MCF 10A (cell line): ENCODE measurements around the gene RMI1. TPM values are rescaled to one million over a fixed set of nuclear protein-coding genes. Genes with fewer than 3 reads are reported as not detected.

Experiments used
- BruUV-seq: library from RNA; stranded (reverse); fragments of 400-500 nt; replicated peaks from 2 replicates; lab custom pipeline; 2021; lab: Mats Ljungman, UMichigan
- CTCF ChIA-PET: fragments of 300-600 bp; sonication (Branson Sonifier 250); formaldehyde crosslinking; extraction: SDS; loops from one replicate; lab custom pipeline; 2021; ENCODE audit warnings: antibody characterized with exemption, inconsistent platforms; lab: Yijun Ruan, JAX
- POLR2A ChIA-PET: fragments of 300-600, 350-650 bp; sonication (Branson Sonifier 250); formaldehyde crosslinking; extraction: SDS; loops from one replicate; lab custom pipeline; 2020; ENCODE audit warnings: antibody characterized with exemption, inconsistent platforms; lab: Yijun Ruan, JAX
- DNase-seq: peaks from one replicate; pipeline ENCODE4 v3.0.0-alpha.2; 2018; ENCODE audit not compliant: unreplicated experiment
- H3K27ac Mint-ChIP-seq: one replicate; pipeline ENCODE4 v1.8.0; 2022; ENCODE audit warnings: mild to moderate bottlenecking, low read depth, mixed read lengths; ENCODE audit not compliant: unreplicated experiment
- H3K27me3 Mint-ChIP-seq: one replicate; pipeline ENCODE4 v1.8.0; 2022; ENCODE audit warnings: mixed read lengths; ENCODE audit not compliant: insufficient read depth, unreplicated experiment
- H3K36me3 Mint-ChIP-seq: one replicate; pipeline ENCODE4 v1.8.0; 2022; ENCODE audit warnings: mild to moderate bottlenecking, moderate library complexity, mixed read lengths; ENCODE audit not compliant: insufficient read depth, unreplicated experiment
- H3K4me1 Mint-ChIP-seq: one replicate; pipeline ENCODE4 v1.8.0; 2022; ENCODE audit warnings: mixed read lengths; ENCODE audit not compliant: insufficient read depth, unreplicated experiment
- H3K4me3 Mint-ChIP-seq: one replicate; pipeline ENCODE4 v1.8.0; 2022; ENCODE audit warnings: mild to moderate bottlenecking, moderate library complexity, mixed read lengths; ENCODE audit not compliant: unreplicated experiment
- H3K9me3 Mint-ChIP-seq: one replicate; pipeline ENCODE4 v1.8.0; 2022; ENCODE audit warnings: mixed read lengths; ENCODE audit not compliant: unreplicated experiment
- CTCF ChIP-seq: fragments of 200-600 bp; IDR thresholded peaks from one replicate; pipeline ENCODE4 v1.8.0; 2022; ENCODE audit warnings: antibody characterized with exemption, mild to moderate bottlenecking; ENCODE audit not compliant: unreplicated experiment
- intact Hi-C: fragments of 100-400 bp; cut with micrococcal nuclease; formaldehyde crosslinking; loops from 2 replicates; pipeline ENCODE4 v1.14.1; 2022
- total RNA-seq: library from RNA; stranded (reverse); gene quantifications from 2 replicates; pipeline ENCODE4 v1.2.3, GENCODE V29; 2022

The RMI1 gene
- total RNA-seq, 1 experiment from 2014 or later, result 11.0 TPM

GRCh38 chr9:83986765-83987401 lies 6.3 kb downstream of the RMI1 start:
- CTCF ChIA-PET, result interaction anchor here (0.6 to 0.8 kb wide), 2 partner anchors 187 to 274 kb away, joined by 4 to 5 read pairs; no protein-coding TSS in a partner anchor
- POLR2A ChIA-PET, result interaction anchor here (0.6 to 1.2 kb wide), 3 partner anchors 9 to 328 kb away, joined by 4 to 6 read pairs (median 5); no protein-coding TSS in a partner anchor
- Mint-ChIP-seq H3K27me3 (no peaks in the 10 kb centered on the region), H3K27ac (peak overlapping the region; percentile 92), H3K9me3 (peaks cover 5% of the 10 kb centered on the region), H3K4me3 (peak overlapping the region; percentile 46), H3K36me3 (peaks cover 7% of the 10 kb centered on the region), H3K4me1 (peaks cover 16% of the 10 kb centered on the region)
- no peak for TF ChIP-seq CTCF
- no TSS peak for BruUV-seq
- peak; percentile 59 for DNase-seq
- intact Hi-C loops, result no loop called here

GRCh38 chr9:83987402-83987791 lies 6.8 kb downstream of the RMI1 start:
- Mint-ChIP-seq H3K4me3 (peak overlapping the region; percentile 46), H3K9me3 (peaks cover 5% of the 10 kb centered on the region), H3K27me3 (no peaks in the 10 kb centered on the region), H3K36me3 (peaks cover 7% of the 10 kb centered on the region), H3K27ac (peak overlapping the region; percentile 92), H3K4me1 (peaks cover 19% of the 10 kb centered on the region)
- POLR2A ChIA-PET, result interaction anchor here (0.6 to 1.2 kb wide), 3 partner anchors 10 to 327 kb away, joined by 4 to 6 read pairs (median 5); no protein-coding TSS in a partner anchor
- TF ChIP-seq CTCF, result no peak
- intact Hi-C loops, result no loop called here
- CTCF ChIA-PET, result interaction anchor here (0.8 kb wide), 1 partner anchor 187 kb away, joined by 4 read pairs; no protein-coding TSS in a partner anchor
- no peak for DNase-seq
- no TSS peak for BruUV-seq

- POLR2A ChIA-PET, result no interaction called here
- BruUV-seq, result no TSS peak
Observed at GRCh38 chr9:83988411-83988810, 7.8 kb downstream of the RMI1 start.

More at GRCh38 chr9:83988411-83988810, 7.8 kb downstream of the RMI1 start:
- CTCF ChIA-PET, result interaction anchor here (2.5 kb wide), 1 partner anchor 272 kb away, joined by 9 read pairs; no protein-coding TSS in a partner anchor
- Mint-ChIP-seq H3K27ac (peak overlapping the region; percentile 35), H3K4me1 (peaks cover 18% of the 10 kb centered on the region), H3K27me3 (no peaks in the 10 kb centered on the region), H3K36me3 (peaks cover 7% of the 10 kb centered on the region), H3K4me3 (no peak overlapping the region), H3K9me3 (peaks cover 5% of the 10 kb centered on the region)
- intact Hi-C loops, result no loop called here
- no peak for DNase-seq
- TF ChIP-seq CTCF, result no peak
